Measurements from ENCODE around the gene FSD1.

FSD1 gene

GRCh38 chr19:4357921-4358326 lies 53.5 kb downstream of the FSD1 start:
- no peak overlapping the region for H3K27ac ChIP-seq (replicated peaks)
- H3K27me3 ChIP-seq (ENCODE audit: insufficient read depth, poor library complexity, severe bottlenecking): no peaks in the 10 kb centered on the region
- H3K4me3 ChIP-seq (replicated peaks; ENCODE audit: insufficient read depth, low read length): no peak overlapping the region
- TF ChIP-seq GABPA (IDR thresholded peaks at IDR 0.05; ENCODE audit: low read depth) (no peak), SPI1 (IDR thresholded peaks at IDR 0.05; ENCODE audit: borderline replicate concordance, low read depth) (no peak), REST (IDR thresholded peaks at IDR 0.05; ENCODE audit: insufficient replicate concordance, low read depth) (no peak), CTCF (IDR thresholded peaks at IDR 0.05; ENCODE audit: insufficient read depth, low read length) (no peak), POLR2AphosphoS5 (IDR thresholded peaks at IDR 0.05; ENCODE audit: low read depth) (no peak; the same call in 1 of the 2 replicates)
- no peak for DNase-seq (ENCODE audit: low read depth in 1 of 2, low spot score in 1 of 2)

- H3K4me3 ChIP-seq (replicated peaks; ENCODE audit: insufficient read depth, low read length): no peak overlapping the region
- no peak overlapping the region for H3K27ac ChIP-seq (replicated peaks)
- TF ChIP-seq GABPA (IDR thresholded peaks at IDR 0.05; ENCODE audit: low read depth): no peak
- TF ChIP-seq POLR2AphosphoS5 (IDR thresholded peaks at IDR 0.05; ENCODE audit: low read depth): no peak
- no peak for TF ChIP-seq SPI1 (IDR thresholded peaks at IDR 0.05; ENCODE audit: borderline replicate concordance, low read depth)
- no peak for TF ChIP-seq REST (IDR thresholded peaks at IDR 0.05; ENCODE audit: insufficient replicate concordance, low read depth)
- TF ChIP-seq CTCF (IDR thresholded peaks at IDR 0.05; ENCODE audit: insufficient read depth, low read length): no peak
- DNase-seq (ENCODE audit: low read depth in 1 of 2, low spot score in 1 of 2): no peak
- H3K27me3 ChIP-seq (ENCODE audit: insufficient read depth, poor library complexity, severe bottlenecking): no peaks in the 10 kb centered on the region
Observed at GRCh38 chr19:4358709-4359626, 54.6 kb downstream of the FSD1 start.

- Histone ChIP-seq H3K4me3 (replicated peaks; ENCODE audit: insufficient read depth, low read length) (no peak overlapping the region), H3K27me3 (ENCODE audit: insufficient read depth, poor library complexity, severe bottlenecking) (no peaks in the 10 kb centered on the region), H3K27ac (replicated peaks) (no peak overlapping the region)
- no peak for TF ChIP-seq GABPA (IDR thresholded peaks at IDR 0.05; ENCODE audit: low read depth)
- TF ChIP-seq POLR2AphosphoS5 (IDR thresholded peaks at IDR 0.05; ENCODE audit: low read depth): no peak
- no peak for TF ChIP-seq CTCF (IDR thresholded peaks at IDR 0.05; ENCODE audit: insufficient read depth, low read length)
- TF ChIP-seq SPI1 (IDR thresholded peaks at IDR 0.05; ENCODE audit: borderline replicate concordance, low read depth): no peak
- TF ChIP-seq REST (IDR thresholded peaks at IDR 0.05; ENCODE audit: insufficient replicate concordance, low read depth): no peak
- no peak for DNase-seq (ENCODE audit: low read depth in 1 of 2, low spot score in 1 of 2)
Observed at GRCh38 chr19:4359627-4360000, 55.2 kb downstream of the FSD1 start.
